GM12891 (cell line): ENCODE data around the gene LIPC.

ENCODE experiments used
- POLR2A ChIP-seq: IDR thresholded peaks from 2 replicates; pipeline ENCODE4 v1.6.1; 2011; ENCODE audit warnings: low read depth, low read length, control low read depth
- POLR2AphosphoS5 ChIP-seq: IDR thresholded peaks from 2 replicates; pipeline ENCODE4 v1.6.1; 2011; ENCODE audit warnings: low read depth, low read length, control low read depth
- TAF1 ChIP-seq: IDR thresholded peaks from 2 replicates; pipeline ENCODE4 v1.6.1; 2011; ENCODE audit warnings: low read depth, low read length, control low read depth

GRCh38 chr15:58465866-58466517 is 34.2 kb downstream of the LIPC start:
- TF ChIP-seq POLR2A (no peak), POLR2AphosphoS5 (no peak), TAF1 (no peak)
